ENCODE measurements around the gene ANKRD6.

Gene ANKRD6

GRCh38 chr6:89542866-89543265 lies 109.9 kb downstream of the ANKRD6 start:
- Histone ChIP-seq H3K9me3 (ENCODE audit: insufficient read depth, low read length) (no peaks in the 10 kb centered on the region), H3K27ac (ENCODE audit: low read depth, low read length) (no peak overlapping the region), H3K27me3 (ENCODE audit: low read length) (no peaks in the 10 kb centered on the region), H2AFZ (ENCODE audit: low read depth, low read length, severe bottlenecking) (no peak overlapping the region), H3K4me2 (ENCODE audit: low read depth, low read length, poor library complexity, severe bottlenecking) (no peak overlapping the region), H3K79me2 (ENCODE audit: insufficient read depth, low read length) (no peaks in the 10 kb centered on the region), H3K9ac (ENCODE audit: low read length) (no peak overlapping the region), H3K36me3 (ENCODE audit: low read length) (no peaks in the 10 kb centered on the region), H4K20me1 (ENCODE audit: low read depth, low read length) (no peaks in the 10 kb centered on the region), H3K4me3 (ENCODE audit: insufficient read depth, low read length, poor library complexity, severe bottlenecking) (no peak overlapping the region), H3F3A (ENCODE audit: insufficient read depth) (no peaks in the 10 kb centered on the region), H3K9me2 (replicated peaks; ENCODE audit: insufficient read depth, low read length) (no peaks in the 10 kb centered on the region)
- TF ChIP-seq EZH2phosphoT487 (conservative IDR thresholded peaks at IDR 0.05; ENCODE audit: low read length) (no peak), CTCF (IDR thresholded peaks at IDR 0.05; ENCODE audit: insufficient read depth, low read length, poor library complexity, severe bottlenecking) (no peak)

- Histone ChIP-seq H3K4me2 (ENCODE audit: low read depth, low read length, poor library complexity, severe bottlenecking) (no peak overlapping the region), H3K9ac (ENCODE audit: low read length) (no peak overlapping the region), H3K27ac (ENCODE audit: low read depth, low read length) (no peak overlapping the region), H3F3A (ENCODE audit: insufficient read depth) (no peaks in the 10 kb centered on the region), H3K9me3 (ENCODE audit: insufficient read depth, low read length) (no peaks in the 10 kb centered on the region), H3K27me3 (ENCODE audit: low read length) (no peaks in the 10 kb centered on the region), H3K4me3 (ENCODE audit: insufficient read depth, low read length, poor library complexity, severe bottlenecking) (no peak overlapping the region), H4K20me1 (ENCODE audit: low read depth, low read length) (no peaks in the 10 kb centered on the region), H3K36me3 (ENCODE audit: low read length) (no peaks in the 10 kb centered on the region), H3K79me2 (ENCODE audit: insufficient read depth, low read length) (no peaks in the 10 kb centered on the region), H3K9me2 (replicated peaks; ENCODE audit: insufficient read depth, low read length) (no peaks in the 10 kb centered on the region), H2AFZ (ENCODE audit: low read depth, low read length, severe bottlenecking) (no peak overlapping the region)
- no peak for TF ChIP-seq EZH2phosphoT487 (conservative IDR thresholded peaks at IDR 0.05; ENCODE audit: low read length)
- no peak for TF ChIP-seq CTCF (IDR thresholded peaks at IDR 0.05; ENCODE audit: insufficient read depth, low read length, poor library complexity, severe bottlenecking)
Measured at GRCh38 chr6:89547281-89547680, 114.3 kb downstream of the ANKRD6 start.

- Histone ChIP-seq H3K4me2 (ENCODE audit: low read depth, low read length, poor library complexity, severe bottlenecking) (no peak overlapping the region), H3K79me2 (ENCODE audit: insufficient read depth, low read length) (no peaks in the 10 kb centered on the region), H3K9ac (ENCODE audit: low read length) (no peak overlapping the region), H3K36me3 (ENCODE audit: low read length) (no peaks in the 10 kb centered on the region), H4K20me1 (ENCODE audit: low read depth, low read length) (no peaks in the 10 kb centered on the region), H3K27ac (ENCODE audit: low read depth, low read length) (no peak overlapping the region), H3K9me3 (ENCODE audit: insufficient read depth, low read length) (0 out of 2 replicates have a peak, but pooled peaks cover 4% of the 10 kb centered on the region), H3K27me3 (ENCODE audit: low read length) (no peaks in the 10 kb centered on the region), H3K9me2 (replicated peaks; ENCODE audit: insufficient read depth, low read length) (no peaks in the 10 kb centered on the region), H2AFZ (ENCODE audit: low read depth, low read length, severe bottlenecking) (no peak overlapping the region), H3F3A (ENCODE audit: insufficient read depth) (no peaks in the 10 kb centered on the region), H3K4me3 (ENCODE audit: insufficient read depth, low read length, poor library complexity, severe bottlenecking) (no peak overlapping the region)
- no peak for TF ChIP-seq EZH2phosphoT487 (conservative IDR thresholded peaks at IDR 0.05; ENCODE audit: low read length)
- no peak for TF ChIP-seq CTCF (IDR thresholded peaks at IDR 0.05; ENCODE audit: insufficient read depth, low read length, poor library complexity, severe bottlenecking)
Measured at GRCh38 chr6:89553431-89553830, 120.5 kb downstream of the ANKRD6 start.
